GM19035 (cell line): ENCODE measurements around the gene NR1D1.

Experiments used
- ATAC-seq: cut with Tn5 transposase; IDR thresholded peaks from one replicate; pipeline ENCODE4 v1.9.1; 2021; ENCODE audit not compliant: unreplicated experiment

The NR1D1 gene

DNA sequence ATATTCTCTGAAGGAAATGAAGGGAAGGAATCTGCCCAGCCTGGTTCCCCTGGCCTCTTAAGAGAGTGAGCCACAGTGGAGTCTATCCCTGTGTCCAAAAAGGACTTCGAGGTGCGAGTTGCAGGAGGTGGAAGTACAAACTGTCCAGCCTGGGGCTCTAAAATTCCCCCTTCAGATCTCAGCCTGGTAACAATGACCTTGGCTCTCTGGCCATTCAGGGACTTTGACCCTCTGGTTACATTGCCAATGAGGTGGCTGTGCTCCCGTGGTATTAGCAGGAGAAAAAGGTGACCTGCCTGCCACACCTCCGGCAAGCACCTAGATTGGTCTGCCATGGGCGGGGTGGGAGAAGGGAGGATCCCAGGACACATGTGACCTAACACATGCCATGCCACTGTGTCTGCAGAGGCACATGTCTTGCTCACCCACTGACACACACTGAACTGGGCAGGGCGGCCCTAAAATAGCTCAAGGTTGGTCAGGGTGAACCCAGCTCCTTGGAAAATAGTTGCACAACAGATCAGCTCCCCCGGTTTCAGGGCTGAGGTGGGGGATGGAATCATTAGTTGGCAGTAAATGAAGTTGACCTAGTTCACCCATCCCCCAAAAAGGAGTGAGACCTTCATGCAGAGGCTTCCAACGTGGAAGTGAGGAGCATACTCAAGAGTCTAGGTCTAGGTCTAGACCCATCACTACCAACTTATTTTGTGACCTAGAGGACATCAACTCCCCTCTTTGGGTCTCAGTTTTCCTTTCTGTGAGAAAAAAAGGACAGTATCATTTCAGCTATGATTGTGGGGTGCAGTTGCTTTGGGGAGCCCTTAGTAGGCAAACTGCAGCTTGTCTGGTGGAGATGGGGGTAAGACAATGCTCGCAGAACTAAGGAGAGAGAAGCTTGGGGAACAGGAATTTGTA lies 2.2 kb downstream of the NR1D1 start:
- ATAC-seq = no peak

DNA sequence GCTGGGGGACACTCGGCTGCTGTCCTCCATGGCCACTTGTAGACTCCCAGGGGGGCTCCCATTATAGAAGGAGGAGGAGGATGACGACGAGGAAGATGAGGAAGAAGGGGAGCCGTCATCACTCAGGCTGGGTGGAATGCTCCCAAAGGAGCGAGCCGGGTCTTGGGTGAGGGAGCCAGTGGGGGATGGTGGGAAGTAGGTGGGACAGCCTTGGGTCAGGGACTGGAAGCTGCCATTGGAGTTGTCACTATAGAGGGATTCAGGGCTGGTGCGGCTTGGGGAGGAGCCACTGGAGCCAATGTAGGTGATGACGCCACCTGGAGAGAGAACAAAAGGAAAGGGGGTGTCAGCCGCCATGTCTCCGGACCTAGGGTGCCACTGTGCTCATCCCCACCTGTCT lies 3.3 kb downstream of the NR1D1 start:
- ATAC-seq = no peak

GRCh38 chr17:40095944-40096791 lies 4.2 kb downstream of the NR1D1 start:
- peak; percentile 48 for ATAC-seq

- ATAC-seq = no peak
Observed at GRCh38 chr17:40095351-40095943, 4.9 kb downstream of the NR1D1 start.

DNA sequence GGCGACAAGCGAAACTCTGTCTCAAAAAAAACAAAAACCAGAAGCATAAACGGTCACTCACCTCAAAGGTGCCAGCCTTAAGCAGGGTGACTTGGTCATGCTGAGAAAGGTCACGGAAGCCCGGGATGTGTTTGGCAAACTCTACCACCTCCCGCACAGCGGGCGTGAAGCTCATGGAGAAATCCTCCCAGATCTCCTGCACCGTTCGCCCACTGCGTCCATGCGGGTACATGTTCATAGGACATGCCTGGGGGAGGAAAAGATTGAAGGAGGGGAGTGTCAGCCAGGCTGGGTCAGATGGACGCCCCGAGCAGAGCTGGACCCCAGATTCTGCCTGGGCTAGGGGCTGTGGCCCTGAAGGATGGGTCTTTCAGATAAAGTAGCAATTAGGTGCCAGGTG lies 5.5 kb downstream of the NR1D1 start:
- ATAC-seq = no peak

- no peak for ATAC-seq
Observed at GRCh38 chr17:40093580-40094201, 6.7 kb downstream of the NR1D1 start.

GRCh38 chr17:40093005-40093579 lies 7.3 kb downstream of the NR1D1 start:
- ATAC-seq = no peak

DNA sequence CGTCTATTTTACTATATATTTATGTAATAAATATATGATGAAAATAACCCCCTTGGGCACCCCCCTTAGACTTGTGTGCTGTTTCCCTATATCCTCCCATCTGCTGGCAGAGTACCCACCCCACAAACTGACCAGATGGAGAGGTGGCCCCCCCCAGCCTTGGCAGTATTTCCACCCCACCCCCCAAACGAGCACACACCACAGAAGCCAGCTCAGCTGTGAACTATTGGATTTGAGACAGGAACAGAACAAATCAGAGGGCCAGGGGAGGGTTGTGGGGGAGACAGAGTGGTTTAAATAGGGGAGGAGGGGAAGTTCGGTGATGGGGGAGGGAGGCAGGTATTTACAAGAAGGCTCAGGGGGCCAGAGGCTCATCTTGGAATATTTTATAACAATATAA lies 7.8 kb downstream of the NR1D1 start:
- no peak for ATAC-seq

- ATAC-seq = no peak
Observed at GRCh38 chr17:40091691-40092397, 8.5 kb downstream of the NR1D1 start.

GRCh38 chr17:40090237-40091119 lies 9.9 kb downstream of the NR1D1 start:
- ATAC-seq = no peak

DNA sequence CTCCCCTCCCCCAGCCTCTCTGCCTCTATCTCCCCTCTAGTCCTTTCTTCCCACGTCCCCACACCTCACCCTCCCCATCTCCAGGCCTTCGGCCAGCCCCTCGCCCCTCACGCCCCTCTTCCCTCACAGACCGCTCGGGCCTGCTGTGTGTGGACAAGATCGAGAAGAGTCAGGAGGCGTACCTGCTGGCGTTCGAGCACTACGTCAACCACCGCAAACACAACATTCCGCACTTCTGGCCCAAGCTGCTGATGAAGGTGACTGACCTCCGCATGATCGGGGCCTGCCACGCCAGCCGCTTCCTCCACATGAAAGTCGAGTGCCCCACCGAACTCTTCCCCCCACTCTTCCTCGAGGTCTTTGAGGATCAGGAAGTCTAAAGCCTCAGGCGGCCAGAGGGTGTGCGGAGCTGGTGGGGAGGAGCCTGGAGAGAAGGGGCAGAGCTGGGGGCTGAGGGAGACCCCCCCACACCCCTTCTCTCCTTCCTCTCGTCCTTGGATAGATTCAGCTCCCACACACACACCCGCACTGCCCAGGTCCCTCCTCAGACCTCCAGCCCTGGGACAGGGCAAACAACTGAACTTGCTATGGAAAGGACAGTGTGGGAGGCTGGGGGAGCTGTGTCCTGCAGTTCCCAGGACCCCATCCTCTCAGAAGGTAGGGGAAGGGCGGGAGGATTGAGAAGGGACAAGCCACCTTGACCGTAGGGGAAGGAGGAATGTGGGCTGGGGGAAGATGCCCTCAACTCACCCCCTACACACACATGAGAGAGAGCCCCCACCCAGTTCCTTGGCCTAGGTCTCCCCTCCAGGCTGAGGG lies 11.1 kb downstream of the NR1D1 start:
- no peak for ATAC-seq

GRCh38 chr17:40087903-40088718 lies 12.3 kb downstream of the NR1D1 start:
- ATAC-seq = no peak

GRCh38 chr17:40087049-40087794 lies 13.2 kb downstream of the NR1D1 start:
- no peak for ATAC-seq

- no peak for ATAC-seq
Observed at GRCh38 chr17:40086150-40087044, 14.0 kb downstream of the NR1D1 start.

GRCh38 chr17:40084477-40084876 lies 15.9 kb downstream of the NR1D1 start:
- no peak for ATAC-seq

- no peak for ATAC-seq
Observed at GRCh38 chr17:40079545-40079944, 20.8 kb downstream of the NR1D1 start.
